HepG2 (cell line): ENCODE results near the gene PAIP1. TPM values are rescaled to one million over a fixed set of nuclear protein-coding genes. Genes with fewer than 3 reads are reported as not detected.

Experiments used
- DNMT3B ChIP-seq: conservative IDR thresholded peaks from 2 replicates; pipeline ENCODE4 v1.6.1; 2016; ENCODE audit warnings: missing biosample characterization, control low read depth
- MAFF ChIP-seq: IDR thresholded peaks from 2 replicates; pipeline ENCODE4 v1.6.1; 2011; ENCODE audit warnings: low read depth, low read length, improper control_type of control experiment
- PHF5A ChIP-seq: IDR thresholded peaks from one replicate; pipeline ENCODE4 v1.6.1; 2018; ENCODE audit warnings: low read depth, missing genetic modification reagents; ENCODE audit not compliant: unreplicated experiment
- RBM39 ChIP-seq: fragments of 200-400 bp; formaldehyde crosslinking; IDR thresholded peaks from one replicate; pipeline ENCODE4 v1.6.1; 2018; ENCODE audit warnings: antibody characterized with exemption, mild to moderate bottlenecking, low read depth, low read length; ENCODE audit not compliant: poor library complexity, severe bottlenecking
- TSC22D2 ChIP-seq: sonication (generic); formaldehyde crosslinking; IDR thresholded peaks from 2 replicates; pipeline ENCODE4 v1.5.1; 2020; ENCODE audit warnings: missing genetic modification reagents, mild to moderate bottlenecking, borderline replicate concordance
- polyA plus RNA-seq, 8 experiments: library from polyadenylated mRNA; depleted of rRNA in 3 of 8; stranded (reverse) in 7 of 8; unstranded in 1 of 8; fragments of >200 nt; fragmentation: Illumina TruSeq in 4 of 8; extraction: Trizol in 4 of 8; gene quantifications; 2 replicates each; pipeline versions ENCODE4 v1.2.1 to v1.2.3, GENCODE V29; 2011 to 2016; ENCODE audit warnings: low read depth in 4 of 8, missing spikeins in 1 of 8, mixed read lengths in 1 of 8; ENCODE audit not compliant: insufficient read depth in 1 of 8
- total RNA-seq, 5 experiments: library from RNA; depleted of rRNA; stranded (reverse); fragments of >200 nt; fragmentation: Illumina TruSeq; extraction: Trizol; gene quantifications; 2 replicates each; pipeline ENCODE4 v1.2.3, GENCODE V29; 2016; ENCODE audit warnings: low read depth in 1 of 5
- TF ChIP-seq, protein P1 (sequence below), 2 experiments: fragments of 450-650 bp in 1 of 2; sonication (generic) in 1 of 2; formaldehyde crosslinking in 1 of 2; IDR thresholded peaks; 2 replicates each; pipeline versions ENCODE4 v1.6.1 to v1.8.0; 2016 to 2022; ENCODE audit warnings: antibody characterized with exemption in 1 of 2, mild to moderate bottlenecking in 1 of 2, missing genetic modification reagents in 1 of 2
- TF ChIP-seq, protein P2 (sequence below): sonication (generic); formaldehyde crosslinking; conservative IDR thresholded peaks from 2 replicates; pipeline ENCODE4 v1.5.0; 2020; ENCODE audit warnings: missing genetic modification reagents
- TF ChIP-seq, protein P3 (sequence below): sonication (generic); formaldehyde crosslinking; IDR thresholded peaks from 2 replicates; pipeline ENCODE4 v1.4.0; 2020; ENCODE audit warnings: mild to moderate bottlenecking, missing genetic modification reagents

Gene PAIP1
- total and polyA plus RNA-seq, 2 of the 13 experiments (the other 11 are each of a cell fraction or from before 2014, with no cell fraction given): 96.6 to 116 TPM

DNA sequence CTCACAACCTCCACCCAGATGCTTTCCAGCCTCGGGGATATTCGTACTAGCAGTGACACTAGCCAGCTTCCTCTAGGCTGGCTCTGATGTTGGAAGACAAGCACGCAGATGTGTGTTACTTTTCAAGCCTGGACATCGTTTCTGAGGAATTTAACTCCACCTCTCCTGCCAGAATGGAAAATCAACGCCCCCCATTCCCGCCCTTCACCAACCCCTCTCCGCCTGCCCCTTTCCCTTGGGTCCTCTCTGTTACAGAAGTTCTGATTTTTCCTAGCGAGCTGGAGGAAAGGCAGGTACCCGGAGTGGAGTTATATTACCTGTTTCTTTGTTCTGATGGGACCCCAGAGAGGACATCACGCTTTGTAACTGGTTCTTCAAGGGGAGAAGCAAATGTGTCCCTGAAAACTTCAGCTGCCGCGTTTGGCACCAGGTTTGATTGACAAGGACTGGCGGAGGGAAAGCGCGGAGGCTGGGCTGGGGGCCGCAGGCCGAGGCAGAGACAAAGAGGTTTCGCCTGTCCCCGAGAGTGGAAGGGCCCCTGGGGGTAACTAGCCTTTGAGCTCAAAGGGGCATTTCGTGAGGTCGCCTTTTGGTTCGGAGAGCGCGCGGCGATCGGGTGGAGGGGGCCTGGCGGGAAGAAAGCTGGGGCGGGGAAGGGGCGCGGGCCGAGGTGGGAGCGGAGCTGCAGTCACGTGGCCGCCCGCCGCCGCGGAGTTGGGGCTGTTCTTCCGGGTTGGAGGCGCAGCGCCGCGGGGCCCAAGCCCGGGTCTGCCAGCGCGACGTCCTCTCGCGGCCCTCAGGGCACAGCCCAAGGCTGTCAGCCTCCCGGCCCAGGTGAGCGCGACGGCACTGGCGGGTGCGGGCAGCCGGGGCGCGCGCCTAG is 45.8 kb upstream of the PAIP1 start, which contains the start of gene NNT (continued):
- TF ChIP-seq, protein P1, sequence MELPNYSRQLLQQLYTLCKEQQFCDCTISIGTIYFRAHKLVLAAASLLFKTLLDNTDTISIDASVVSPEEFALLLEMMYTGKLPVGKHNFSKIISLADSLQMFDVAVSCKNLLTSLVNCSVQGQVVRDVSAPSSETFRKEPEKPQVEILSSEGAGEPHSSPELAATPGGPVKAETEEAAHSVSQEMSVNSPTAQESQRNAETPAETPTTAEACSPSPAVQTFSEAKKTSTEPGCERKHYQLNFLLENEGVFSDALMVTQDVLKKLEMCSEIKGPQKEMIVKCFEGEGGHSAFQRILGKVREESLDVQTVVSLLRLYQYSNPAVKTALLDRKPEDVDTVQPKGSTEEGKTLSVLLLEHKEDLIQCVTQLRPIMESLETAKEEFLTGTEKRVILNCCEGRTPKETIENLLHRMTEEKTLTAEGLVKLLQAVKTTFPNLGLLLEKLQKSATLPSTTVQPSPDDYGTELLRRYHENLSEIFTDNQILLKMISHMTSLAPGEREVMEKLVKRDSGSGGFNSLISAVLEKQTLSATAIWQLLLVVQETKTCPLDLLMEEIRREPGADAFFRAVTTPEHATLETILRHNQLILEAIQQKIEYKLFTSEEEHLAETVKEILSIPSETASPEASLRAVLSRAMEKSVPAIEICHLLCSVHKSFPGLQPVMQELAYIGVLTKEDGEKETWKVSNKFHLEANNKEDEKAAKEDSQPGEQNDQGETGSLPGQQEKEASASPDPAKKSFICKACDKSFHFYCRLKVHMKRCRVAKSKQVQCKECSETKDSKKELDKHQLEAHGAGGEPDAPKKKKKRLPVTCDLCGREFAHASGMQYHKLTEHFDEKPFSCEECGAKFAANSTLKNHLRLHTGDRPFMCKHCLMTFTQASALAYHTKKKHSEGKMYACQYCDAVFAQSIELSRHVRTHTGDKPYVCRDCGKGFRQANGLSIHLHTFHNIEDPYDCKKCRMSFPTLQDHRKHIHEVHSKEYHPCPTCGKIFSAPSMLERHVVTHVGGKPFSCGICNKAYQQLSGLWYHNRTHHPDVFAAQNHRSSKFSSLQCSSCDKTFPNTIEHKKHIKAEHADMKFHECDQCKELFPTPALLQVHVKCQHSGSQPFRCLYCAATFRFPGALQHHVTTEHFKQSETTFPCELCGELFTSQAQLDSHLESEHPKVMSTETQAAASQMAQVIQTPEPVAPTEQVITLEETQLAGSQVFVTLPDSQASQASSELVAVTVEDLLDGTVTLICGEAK (IDR thresholded peaks at IDR 0.05): no peak
- TF ChIP-seq, protein P1 (CRISPR knock-in tag; IDR thresholded peaks at IDR 0.05): peak; percentile 65; the same call in 1 of the 2 replicates
- TF ChIP-seq PHF5A (CRISPR knock-in tag): no peak
- TF ChIP-seq, protein P2, sequence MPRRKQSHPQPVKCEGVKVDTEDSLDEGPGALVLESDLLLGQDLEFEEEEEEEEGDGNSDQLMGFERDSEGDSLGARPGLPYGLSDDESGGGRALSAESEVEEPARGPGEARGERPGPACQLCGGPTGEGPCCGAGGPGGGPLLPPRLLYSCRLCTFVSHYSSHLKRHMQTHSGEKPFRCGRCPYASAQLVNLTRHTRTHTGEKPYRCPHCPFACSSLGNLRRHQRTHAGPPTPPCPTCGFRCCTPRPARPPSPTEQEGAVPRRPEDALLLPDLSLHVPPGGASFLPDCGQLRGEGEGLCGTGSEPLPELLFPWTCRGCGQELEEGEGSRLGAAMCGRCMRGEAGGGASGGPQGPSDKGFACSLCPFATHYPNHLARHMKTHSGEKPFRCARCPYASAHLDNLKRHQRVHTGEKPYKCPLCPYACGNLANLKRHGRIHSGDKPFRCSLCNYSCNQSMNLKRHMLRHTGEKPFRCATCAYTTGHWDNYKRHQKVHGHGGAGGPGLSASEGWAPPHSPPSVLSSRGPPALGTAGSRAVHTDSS (CRISPR knock-in tag): 0 out of 2 replicates have a peak, but pooled peaks have one; percentile 48
- no peak for TF ChIP-seq TSC22D2 (CRISPR knock-in tag)
- no peak for TF ChIP-seq DNMT3B
- no peak for TF ChIP-seq RBM39
- no peak for TF ChIP-seq MAFF
- TF ChIP-seq, protein P3, sequence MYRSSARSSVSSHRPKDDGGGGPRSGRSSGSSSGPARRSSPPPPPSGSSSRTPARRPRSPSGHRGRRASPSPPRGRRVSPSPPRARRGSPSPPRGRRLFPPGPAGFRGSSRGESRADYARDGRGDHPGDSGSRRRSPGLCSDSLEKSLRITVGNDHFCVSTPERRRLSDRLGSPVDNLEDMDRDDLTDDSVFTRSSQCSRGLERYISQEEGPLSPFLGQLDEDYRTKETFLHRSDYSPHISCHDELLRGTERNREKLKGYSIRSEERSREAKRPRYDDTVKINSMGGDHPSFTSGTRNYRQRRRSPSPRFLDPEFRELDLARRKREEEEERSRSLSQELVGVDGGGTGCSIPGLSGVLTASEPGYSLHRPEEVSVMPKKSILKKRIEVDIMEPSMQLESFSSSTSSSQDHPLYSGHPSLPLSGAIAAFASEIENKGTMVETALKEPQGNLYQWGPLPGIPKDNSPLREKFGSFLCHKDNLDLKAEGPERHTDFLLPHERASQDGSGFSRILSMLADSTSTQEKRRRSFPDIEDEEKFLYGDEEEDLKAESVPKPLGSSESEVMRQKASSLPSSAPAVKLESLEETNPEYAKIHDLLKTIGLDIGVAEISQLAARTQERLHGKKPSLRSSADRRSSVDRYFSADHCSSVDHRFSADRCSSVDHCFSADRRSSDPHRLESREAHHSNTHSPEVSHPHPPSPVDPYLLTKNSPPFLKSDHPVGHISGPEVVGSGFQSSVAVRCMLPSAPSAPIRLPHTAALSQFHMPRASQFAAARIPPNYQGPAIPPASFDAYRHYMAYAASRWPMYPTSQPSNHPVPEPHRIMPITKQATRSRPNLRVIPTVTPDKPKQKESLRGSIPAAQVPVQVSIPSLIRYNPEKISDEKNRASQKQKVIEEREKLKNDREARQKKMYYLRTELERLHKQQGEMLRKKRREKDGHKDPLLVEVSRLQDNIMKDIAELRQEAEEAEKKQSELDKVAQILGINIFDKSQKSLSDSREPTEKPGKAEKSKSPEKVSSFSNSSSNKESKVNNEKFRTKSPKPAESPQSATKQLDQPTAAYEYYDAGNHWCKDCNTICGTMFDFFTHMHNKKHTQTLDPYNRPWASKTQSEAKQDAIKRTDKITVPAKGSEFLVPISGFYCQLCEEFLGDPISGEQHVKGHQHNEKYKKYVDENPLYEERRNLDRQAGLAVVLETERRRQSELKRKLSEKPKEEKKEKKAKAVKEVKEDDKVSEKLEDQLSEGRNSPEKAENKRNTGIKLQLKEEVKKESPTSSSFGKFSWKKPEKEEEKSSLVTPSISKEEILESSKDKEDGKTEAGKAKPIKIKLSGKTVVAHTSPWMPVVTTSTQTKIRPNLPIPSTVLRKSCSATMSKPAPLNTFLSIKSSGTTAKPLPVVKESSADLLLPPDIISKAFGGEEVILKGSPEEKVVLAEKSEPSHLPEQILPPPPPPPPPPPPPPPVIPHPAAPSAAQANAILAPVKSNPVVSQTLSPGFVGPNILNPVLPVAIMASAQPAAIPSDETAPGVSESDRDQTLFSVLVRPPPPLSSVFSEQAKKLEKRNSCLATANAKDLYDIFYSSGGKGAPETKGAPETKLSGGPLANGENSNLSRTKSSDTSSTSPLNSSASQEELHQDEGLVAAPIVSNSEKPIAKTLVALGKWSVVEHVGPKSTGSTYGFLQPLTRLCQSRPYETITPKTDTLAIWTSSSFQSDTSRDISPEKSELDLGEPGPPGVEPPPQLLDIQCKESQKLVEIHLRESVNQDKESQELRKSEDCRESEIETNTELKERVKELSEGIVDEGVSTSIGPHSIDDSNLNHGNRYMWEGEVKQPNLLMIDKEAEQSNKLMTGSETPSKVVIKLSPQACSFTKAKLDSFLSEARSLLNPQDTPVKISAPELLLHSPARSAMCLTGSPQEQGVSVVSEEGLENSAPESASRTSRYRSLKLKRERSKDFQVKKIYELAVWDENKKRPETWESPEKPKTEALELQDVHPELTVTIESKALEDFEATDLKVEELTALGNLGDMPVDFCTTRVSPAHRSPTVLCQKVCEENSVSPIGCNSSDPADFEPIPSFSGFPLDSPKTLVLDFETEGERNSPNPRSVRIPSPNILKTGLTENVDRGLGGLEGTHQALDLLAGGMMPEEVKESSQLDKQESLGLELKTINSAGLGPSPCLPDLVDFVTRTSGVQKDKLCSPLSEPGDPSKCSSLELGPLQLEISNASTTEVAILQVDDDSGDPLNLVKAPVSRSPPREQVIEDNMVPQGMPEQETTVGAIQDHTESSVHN: no peak
